AG04449 (cell line): Measurements from ENCODE around the gene HMGN3.

Experiments
- CTCF ChIA-PET: fragments of 350-600 bp; formaldehyde crosslinking; extraction: SDS; loops from one replicate; lab custom pipeline; 2021; ENCODE audit warnings: antibody characterized with exemption; lab: Yijun Ruan, JAX
- POLR2A ChIA-PET: fragments of 400-600, 350-600 bp; formaldehyde crosslinking; extraction: SDS; loops from one replicate; lab custom pipeline; 2020; ENCODE audit warnings: antibody characterized with exemption, inconsistent platforms; lab: Yijun Ruan, JAX
- DNase-seq: peaks from one replicate; pipeline ENCODE4 v3.0.0-alpha.2; 2010; ENCODE audit warnings: low read depth, low spot score
- H3K4me3 ChIP-seq: 2 replicates; pipeline ENCODE4 v1.5.1; 2011; ENCODE audit warnings: low read depth, mild to moderate bottlenecking, control low read depth, low read length
- CTCF ChIP-seq: IDR thresholded peaks from one replicate; pipeline ENCODE4 v1.5.1; 2011; ENCODE audit warnings: mild to moderate bottlenecking, moderate library complexity, low read length, control low read depth, inconsistent platforms; ENCODE audit not compliant: insufficient read depth; ENCODE audit errors: missing control alignments

Gene HMGN3

GRCh38 chr6:79168695-79168980 lies 65.8 kb downstream of the HMGN3 start:
- ChIA-PET CTCF (no interaction called here), POLR2A (no interaction called here)
- no peak overlapping the region for H3K4me3 ChIP-seq
- no peak for DNase-seq
- TF ChIP-seq CTCF, result no peak

GRCh38 chr6:79167931-79168694 lies 66.4 kb downstream of the HMGN3 start:
- no peak for TF ChIP-seq CTCF
- CTCF ChIA-PET, result no interaction called here
- H3K4me3 ChIP-seq, result no peak overlapping the region
- POLR2A ChIA-PET, result no interaction called here
- DNase-seq, result no peak

- no peak overlapping the region for H3K4me3 ChIP-seq
- ChIA-PET POLR2A (no interaction called here), CTCF (no interaction called here)
These were observed 74.6 kb downstream of the HMGN3 start for GRCh38 chr6:79159846-79160245.

GRCh38 chr6:79158856-79159516 lies 75.5 kb downstream of the HMGN3 start:
- ChIA-PET POLR2A (no interaction called here), CTCF (no interaction called here)
- DNase-seq, result no peak
- no peak overlapping the region for H3K4me3 ChIP-seq
- TF ChIP-seq CTCF, result no peak

More at GRCh38 chr6:79159846-79160245, 74.6 kb downstream of the HMGN3 start:
- no peak for DNase-seq
- TF ChIP-seq CTCF, result no peak

- no peak overlapping the region for H3K4me3 ChIP-seq
- DNase-seq, result no peak
- no peak for TF ChIP-seq CTCF
- ChIA-PET CTCF (no interaction called here), POLR2A (no interaction called here)
These were observed 76.4 kb downstream of the HMGN3 start for GRCh38 chr6:79157961-79158644.

- ChIA-PET CTCF (no interaction called here), POLR2A (no interaction called here)
- no peak overlapping the region for H3K4me3 ChIP-seq
- DNase-seq, result no peak
- TF ChIP-seq CTCF, result no peak
These were observed 82.2 kb downstream of the HMGN3 start for GRCh38 chr6:79152269-79152737.
